ENCODE results near the gene FRMD4B.

Gene FRMD4B

GRCh38 chr3:69378112-69378802, 7.6 kb downstream of the FRMD4B start:
- peaks cover 0 to 16% (median 0%) of the 10 kb centered on the region in 11 experiments; a peak in 2 of 22 replicates for H4K20me1 ChIP-seq

DNA sequence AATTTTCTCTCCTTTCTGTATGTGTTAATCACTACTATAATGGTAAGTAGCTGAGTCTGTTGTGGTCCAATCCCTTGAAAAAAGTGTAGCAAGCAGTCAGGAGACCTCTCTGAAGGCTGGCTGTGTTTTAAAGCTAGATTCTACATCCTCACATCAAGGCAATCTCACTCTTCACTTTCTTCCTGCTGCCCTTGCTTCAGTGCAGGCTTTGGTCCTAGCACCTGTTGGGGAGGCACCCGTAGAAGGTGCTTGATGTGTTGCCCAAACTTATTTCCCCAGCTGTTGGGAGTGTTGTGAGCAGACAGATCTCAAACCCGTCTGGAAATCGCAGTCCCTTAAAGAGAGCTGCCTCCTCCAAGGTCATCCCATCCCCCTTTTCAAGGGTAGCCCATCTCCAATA, 8.6 kb downstream of the FRMD4B start:
- H3K4me1 ChIP-seq: peaks cover 20 to 50% (median 27%) of the 10 kb centered on the region in 10 experiments
- no peak for TF ChIP-seq Cebpa-rat (IDR thresholded peaks at IDR 0.05)
- H3K4me3 ChIP-seq: no peak overlapping the region
- H3K27me3 ChIP-seq: no peaks in the 10 kb centered on the region
- peaks cover 0 to 16% (median 0%) of the 10 kb centered on the region in 11 experiments; a peak in 2 of 22 replicates for H4K20me1 ChIP-seq
- H3K4me2 ChIP-seq: peak overlapping the region in 1 of 11 experiments; percentile 20; a peak in 3 of 22 replicates
- peaks cover 0 to 21% (median 8%) of the 10 kb centered on the region in 11 experiments; a peak in 15 of 22 replicates for H3K9me3 ChIP-seq (replicated peaks in 1 of 11)
- H3K27ac ChIP-seq: peak overlapping the region in 1 of 11 experiments; percentile 26; a peak in 1 of 22 replicates
- H3K9ac ChIP-seq: no peak overlapping the region
- H3K36me3 ChIP-seq: peaks cover 0 to 39% (median 7%) of the 10 kb centered on the region in 11 experiments; a peak in 11 of 22 replicates

More at GRCh38 chr3:69378112-69378802, 7.6 kb downstream of the FRMD4B start:
- no peak for TF ChIP-seq Cebpa-rat (IDR thresholded peaks at IDR 0.05)
- Histone ChIP-seq H3K27me3 (no peaks in the 10 kb centered on the region), H3K4me1 (peaks cover 18 to 60% (median 33%) of the 10 kb centered on the region in 10 experiments), H3K9ac (no peak overlapping the region), H3K4me3 (no peak overlapping the region), H3K27ac (peak overlapping the region in 1 of 11 experiments; percentile 37; a peak in 2 of 22 replicates), H3K4me2 (peak overlapping the region in 3 of 11 experiments; percentile 9 to 89 (median 40); a peak in 4 of 22 replicates), H3K9me3 (replicated peaks in 1 of 11) (peaks cover 0 to 21% (median 8%) of the 10 kb centered on the region in 11 experiments; a peak in 15 of 22 replicates), H3K36me3 (peaks cover 0 to 42% (median 6%) of the 10 kb centered on the region in 11 experiments; a peak in 10 of 22 replicates)

- H3K9ac ChIP-seq: no peak overlapping the region
- peaks cover 25 to 53% (median 27%) of the 10 kb centered on the region in 10 experiments for H3K4me1 ChIP-seq
- H3K9me3 ChIP-seq (replicated peaks in 1 of 11): peaks cover 0 to 21% (median 8%) of the 10 kb centered on the region in 11 experiments; a peak in 15 of 22 replicates
- H4K20me1 ChIP-seq: peaks cover 0 to 15% (median 0%) of the 10 kb centered on the region in 11 experiments; a peak in 2 of 22 replicates
- H3K36me3 ChIP-seq: peaks cover 0 to 43% (median 8%) of the 10 kb centered on the region in 11 experiments; a peak in 12 of 22 replicates
- TF ChIP-seq Cebpa-rat (IDR thresholded peaks at IDR 0.05): no peak
- H3K27me3 ChIP-seq: no peaks in the 10 kb centered on the region
- H3K4me3 ChIP-seq: no peak overlapping the region
- no peak overlapping the region for H3K4me2 ChIP-seq
- no peak overlapping the region for H3K27ac ChIP-seq
These were observed 9.2 kb downstream of the FRMD4B start for GRCh38 chr3:69376731-69377130.

- H3K9me3 ChIP-seq (replicated peaks in 1 of 11): peaks cover 0 to 8% (median 0%) of the 10 kb centered on the region in 11 experiments; a peak in 4 of 22 replicates
- peak overlapping the region in 6 of 11 experiments; percentile 80 to 92 (median 87); a peak in 11 of 22 replicates for H3K9ac ChIP-seq
- H3K4me3 ChIP-seq: no peak overlapping the region
- TF ChIP-seq Cebpa-rat (IDR thresholded peaks at IDR 0.05): no peak
- H3K4me2 ChIP-seq: peak overlapping the region; percentile 71 to 94 (median 85); a peak in 21 of 22 replicates
- peaks cover 0 to 12% (median 6%) of the 10 kb centered on the region in 11 experiments; a peak in 11 of 22 replicates for H3K36me3 ChIP-seq
- H3K27ac ChIP-seq: peak overlapping the region; percentile 12 to 100 (median 95); a peak in 19 of 22 replicates
- H4K20me1 ChIP-seq: no peaks in the 10 kb centered on the region; a peak in 1 of 22 replicates
- H3K27me3 ChIP-seq: no peaks in the 10 kb centered on the region
- H3K4me1 ChIP-seq: peaks cover 46 to 62% (median 54%) of the 10 kb centered on the region in 10 experiments
These were observed 14.1 kb downstream of the FRMD4B start for GRCh38 chr3:69371816-69372215.

GRCh38 chr3:69370901-69371301, 15.0 kb downstream of the FRMD4B start:
- Histone ChIP-seq H3K27ac (peak overlapping the region; percentile 77 to 100 (median 95); a peak in 21 of 22 replicates), H3K36me3 (peaks cover 0 to 12% (median 5%) of the 10 kb centered on the region in 11 experiments; a peak in 11 of 22 replicates), H3K9me3 (replicated peaks in 1 of 11) (peaks cover 0 to 6% (median 0%) of the 10 kb centered on the region in 11 experiments; a peak in 4 of 22 replicates), H3K4me3 (peak overlapping the region in 7 of 10 experiments; percentile 25 to 58 (median 46); a peak in 13 of 20 replicates), H4K20me1 (no peaks in the 10 kb centered on the region; a peak in 1 of 22 replicates), H3K4me2 (peak overlapping the region; percentile 71 to 94 (median 85)), H3K4me1 (peaks cover 53 to 71% (median 61%) of the 10 kb centered on the region in 10 experiments), H3K9ac (peak overlapping the region; percentile 76 to 92 (median 85); a peak in 21 of 22 replicates), H3K27me3 (no peaks in the 10 kb centered on the region)
- TF ChIP-seq Cebpa-rat (IDR thresholded peaks at IDR 0.05): no peak

- Histone ChIP-seq H3K4me1 (peaks cover 59 to 76% (median 66%) of the 10 kb centered on the region in 10 experiments), H3K9me3 (replicated peaks in 1 of 11) (peaks cover 0 to 1% (median 0%) of the 10 kb centered on the region in 11 experiments; a peak in 5 of 22 replicates), H3K27me3 (no peaks in the 10 kb centered on the region), H3K4me2 (peak overlapping the region; percentile 71 to 94 (median 85)), H3K36me3 (peaks cover 0 to 12% (median 5%) of the 10 kb centered on the region in 11 experiments; a peak in 11 of 22 replicates), H4K20me1 (no peaks in the 10 kb centered on the region; a peak in 1 of 22 replicates), H3K4me3 (peak overlapping the region; percentile 25 to 58 (median 43); a peak in 16 of 20 replicates), H3K9ac (peak overlapping the region; percentile 76 to 92 (median 85)), H3K27ac (peak overlapping the region; percentile 77 to 100 (median 95))
- TF ChIP-seq Cebpa-rat (IDR thresholded peaks at IDR 0.05): peak in 3 of 11 experiments; percentile 12 to 61 (median 17); a peak in 1 of 22 replicates
These were observed 15.6 kb downstream of the FRMD4B start for GRCh38 chr3:69370156-69370883.

DNA sequence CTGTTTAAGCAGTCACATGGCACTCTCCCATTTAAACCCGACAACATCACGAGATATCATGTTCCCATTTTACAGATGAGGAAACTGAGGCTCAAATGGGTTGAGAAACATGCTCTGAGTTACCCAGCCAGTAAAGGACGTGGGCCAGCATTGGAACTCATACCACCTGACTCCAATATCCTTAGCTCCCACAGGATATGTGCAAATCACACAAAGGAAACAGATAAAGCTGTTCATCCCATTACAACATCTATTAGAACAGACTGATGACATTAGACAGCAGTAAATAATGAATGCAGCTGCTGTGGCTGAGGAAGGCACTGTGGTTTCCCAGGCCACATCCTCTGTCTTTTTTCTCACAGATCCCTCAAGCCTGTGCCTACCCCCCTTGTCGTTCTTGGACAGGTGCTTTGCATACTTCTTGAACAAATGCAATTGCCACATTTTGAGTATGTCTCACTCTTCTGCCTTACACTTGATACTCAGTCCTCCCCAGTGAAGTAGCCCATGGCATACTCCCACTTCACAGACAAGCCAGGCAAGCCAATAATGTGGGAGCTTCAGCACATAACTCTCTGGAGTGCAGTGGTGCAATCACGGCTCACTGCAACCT, 17.7 kb downstream of the FRMD4B start:
- Histone ChIP-seq H3K4me3 (peak overlapping the region in 5 of 10 experiments; percentile 4 to 45 (median 24); a peak in 3 of 20 replicates), H4K20me1 (no peaks in the 10 kb centered on the region; a peak in 1 of 22 replicates), H3K27ac (peak overlapping the region; percentile 77 to 100 (median 95); a peak in 21 of 22 replicates), H3K9ac (peak overlapping the region; percentile 61 to 92 (median 85); a peak in 19 of 22 replicates), H3K4me1 (peaks cover 79 to 92% (median 86%) of the 10 kb centered on the region in 10 experiments), H3K27me3 (no peaks in the 10 kb centered on the region), H3K36me3 (peaks cover 0 to 12% (median 5%) of the 10 kb centered on the region in 11 experiments; a peak in 9 of 22 replicates), H3K9me3 (replicated peaks in 1 of 11) (no peaks in the 10 kb centered on the region; a peak in 4 of 22 replicates), H3K4me2 (peak overlapping the region; percentile 71 to 94 (median 85))
- peak in 9 of 11 experiments; percentile 72 to 96 (median 90); a peak in 18 of 22 replicates for TF ChIP-seq Cebpa-rat (IDR thresholded peaks at IDR 0.05)

Data from BLaER1 treated with 17β-estradiol and CSF1 and Interleukin-3, amounts not matched to agents 10 nM and 100 nM (cell line).